ENCODE results near the gene TSC2.

TSC2 gene

DNA sequence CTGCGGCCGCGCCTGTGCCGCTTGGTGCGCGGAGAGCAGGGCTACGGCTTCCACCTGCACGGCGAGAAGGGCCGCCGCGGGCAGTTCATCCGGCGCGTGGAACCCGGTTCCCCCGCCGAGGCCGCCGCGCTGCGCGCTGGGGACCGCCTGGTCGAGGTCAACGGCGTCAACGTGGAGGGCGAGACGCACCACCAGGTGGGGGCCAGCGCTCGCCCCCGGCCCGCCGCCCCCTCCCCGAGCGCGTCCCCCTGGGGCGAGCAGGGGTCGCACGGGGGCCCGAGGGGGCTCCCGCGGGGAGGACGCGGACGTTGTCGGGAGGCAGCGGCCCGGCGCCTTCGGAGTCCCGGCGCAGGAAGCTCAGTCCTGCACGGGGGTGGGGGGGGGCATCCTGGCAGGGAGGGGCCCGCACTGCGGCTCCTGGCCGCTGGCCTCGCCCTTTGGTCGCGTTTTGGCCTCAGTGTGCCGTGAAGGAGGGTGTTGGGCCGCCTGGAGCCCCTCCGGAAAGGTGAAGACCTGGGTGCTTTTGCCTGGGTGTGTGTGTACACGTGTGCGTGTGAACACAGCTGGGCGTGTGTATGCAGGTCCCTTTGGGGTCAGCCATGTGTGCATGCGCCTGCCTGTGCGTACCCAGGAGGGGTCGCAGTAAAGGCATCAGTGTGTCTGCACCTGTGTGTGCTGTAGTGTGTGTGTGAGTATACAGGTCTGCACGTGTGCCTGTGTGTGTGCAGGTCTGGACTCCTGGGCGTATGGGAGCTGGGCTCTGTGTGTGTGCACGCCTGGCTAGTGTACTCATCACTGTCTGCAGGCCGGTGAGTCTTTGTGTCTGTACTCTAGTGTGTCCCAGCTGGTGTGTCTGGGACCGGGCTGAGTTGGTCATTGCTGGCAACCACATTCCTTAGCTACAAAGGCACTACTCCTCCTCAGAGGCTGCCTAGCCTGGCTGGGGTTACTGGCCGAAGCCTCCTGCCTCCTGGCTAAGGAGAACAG lies 20.5 kb upstream of the TSC2 start:
- TF ChIP-seq, protein P1, sequence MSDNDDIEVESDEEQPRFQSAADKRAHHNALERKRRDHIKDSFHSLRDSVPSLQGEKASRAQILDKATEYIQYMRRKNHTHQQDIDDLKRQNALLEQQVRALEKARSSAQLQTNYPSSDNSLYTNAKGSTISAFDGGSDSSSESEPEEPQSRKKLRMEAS (IDR thresholded peaks at IDR 0.05): no peak; the same call in none of the 2 replicates
- TF ChIP-seq CEBPB (IDR thresholded peaks at IDR 0.05): no peak
- TF ChIP-seq TCF12 (IDR thresholded peaks at IDR 0.05; ENCODE audit: low read depth): no peak
- TF ChIP-seq EP300 (IDR thresholded peaks at IDR 0.05; ENCODE audit: borderline replicate concordance): no peak
- no peak for TF ChIP-seq EGR1 (IDR thresholded peaks at IDR 0.05)
- TF ChIP-seq USF1 (IDR thresholded peaks at IDR 0.05): no peak

DNA sequence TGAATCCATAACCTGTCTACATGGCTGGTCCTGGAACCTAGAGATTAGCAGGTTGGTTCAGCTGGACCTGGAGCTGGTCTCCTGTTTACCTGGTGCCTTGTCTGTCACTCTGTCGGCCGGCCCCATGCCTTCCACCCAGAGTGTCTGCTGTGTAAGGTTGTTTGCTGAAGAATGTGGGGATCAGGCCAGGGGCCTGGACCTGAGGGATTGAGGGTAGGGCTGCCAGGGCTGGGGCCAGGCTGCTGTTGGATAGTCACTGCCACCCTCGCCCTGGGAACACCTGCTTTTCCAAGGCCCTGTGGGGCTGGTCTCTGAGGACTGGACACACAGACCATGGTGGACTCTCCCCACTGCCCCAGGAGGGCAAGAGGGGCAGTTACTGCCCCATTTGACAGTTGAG lies 19.6 kb upstream of the TSC2 start:
- no peak for TF ChIP-seq CEBPB (IDR thresholded peaks at IDR 0.05)
- TF ChIP-seq RAD21 (IDR thresholded peaks at IDR 0.05; ENCODE audit: low read depth): no peak
- TF ChIP-seq NFIC (IDR thresholded peaks at IDR 0.05): no peak
- no peak for TF ChIP-seq REST (IDR thresholded peaks at IDR 0.05; ENCODE audit: low read depth)
- no peak for TF ChIP-seq USF1 (IDR thresholded peaks at IDR 0.05)
- TF ChIP-seq TAF1 (IDR thresholded peaks at IDR 0.05; ENCODE audit: low read depth): no peak
- no peak for TF ChIP-seq ZBTB7A (IDR thresholded peaks at IDR 0.05; ENCODE audit: low read depth)
- no peak for TF ChIP-seq TEAD4 (IDR thresholded peaks at IDR 0.05)
- no peak for TF ChIP-seq EGR1 (IDR thresholded peaks at IDR 0.05)

- no peak for TF ChIP-seq FOXM1 (IDR thresholded peaks at IDR 0.05; ENCODE audit: borderline replicate concordance, low read depth)
- TF ChIP-seq TAF1 (IDR thresholded peaks at IDR 0.05; ENCODE audit: low read depth): no peak
- TF ChIP-seq TCF12 (IDR thresholded peaks at IDR 0.05; ENCODE audit: low read depth): peak; percentile 68
Observed at GRCh38 chr16:2028620-2029220, 19.1 kb upstream of the TSC2 start.

DNA sequence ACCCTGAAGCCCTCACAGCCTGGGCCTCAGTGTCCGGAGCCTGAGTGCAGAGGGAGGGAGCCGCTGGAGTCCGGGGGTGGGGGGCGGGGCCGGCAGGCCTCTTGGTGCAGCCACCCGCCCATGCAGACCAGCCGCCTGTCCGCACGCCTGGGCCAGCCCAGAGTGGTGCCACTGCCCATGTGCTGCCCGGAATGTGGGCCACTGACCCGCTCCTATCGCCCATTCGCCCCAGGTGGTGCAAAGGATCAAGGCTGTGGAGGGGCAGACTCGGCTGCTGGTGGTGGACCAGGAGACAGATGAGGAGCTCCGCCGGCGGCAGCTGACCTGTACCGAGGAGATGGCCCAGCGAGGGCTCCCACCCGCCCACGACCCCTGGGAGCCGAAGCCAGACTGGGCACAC lies 18.4 kb upstream of the TSC2 start:
- TF ChIP-seq TAF1 (IDR thresholded peaks at IDR 0.05; ENCODE audit: low read depth) (0 out of 2 replicates have a peak, but pooled peaks have one; percentile 23), EP300 (IDR thresholded peaks at IDR 0.05; ENCODE audit: borderline replicate concordance) (no peak; the same call in 1 of the 2 replicates), FOXM1 (IDR thresholded peaks at IDR 0.05; ENCODE audit: borderline replicate concordance, low read depth) (no peak), TEAD4 (IDR thresholded peaks at IDR 0.05) (peak; percentile 57), EGR1 (IDR thresholded peaks at IDR 0.05) (peak; percentile 85)
- TF ChIP-seq, protein P1 (IDR thresholded peaks at IDR 0.05): peak; percentile 63

GRCh38 chr16:2030036-2030435 lies 17.7 kb upstream of the TSC2 start:
- TF ChIP-seq, protein P1 (IDR thresholded peaks at IDR 0.05): peak; percentile 48
- TF ChIP-seq TEAD4 (IDR thresholded peaks at IDR 0.05): peak; percentile 4; the same call in 1 of the 2 replicates
- TF ChIP-seq ZBTB7A (IDR thresholded peaks at IDR 0.05; ENCODE audit: low read depth): peak; percentile 50; the same call in 1 of the 2 replicates
- no peak for TF ChIP-seq CEBPB (IDR thresholded peaks at IDR 0.05)
- TF ChIP-seq EP300 (IDR thresholded peaks at IDR 0.05; ENCODE audit: borderline replicate concordance): peak; percentile 42; the same call in 1 of the 2 replicates
- no peak for TF ChIP-seq NFIC (IDR thresholded peaks at IDR 0.05)
- peak; percentile 48 for TF ChIP-seq TCF12 (IDR thresholded peaks at IDR 0.05; ENCODE audit: low read depth)
- no peak for TF ChIP-seq REST (IDR thresholded peaks at IDR 0.05; ENCODE audit: low read depth)

DNA sequence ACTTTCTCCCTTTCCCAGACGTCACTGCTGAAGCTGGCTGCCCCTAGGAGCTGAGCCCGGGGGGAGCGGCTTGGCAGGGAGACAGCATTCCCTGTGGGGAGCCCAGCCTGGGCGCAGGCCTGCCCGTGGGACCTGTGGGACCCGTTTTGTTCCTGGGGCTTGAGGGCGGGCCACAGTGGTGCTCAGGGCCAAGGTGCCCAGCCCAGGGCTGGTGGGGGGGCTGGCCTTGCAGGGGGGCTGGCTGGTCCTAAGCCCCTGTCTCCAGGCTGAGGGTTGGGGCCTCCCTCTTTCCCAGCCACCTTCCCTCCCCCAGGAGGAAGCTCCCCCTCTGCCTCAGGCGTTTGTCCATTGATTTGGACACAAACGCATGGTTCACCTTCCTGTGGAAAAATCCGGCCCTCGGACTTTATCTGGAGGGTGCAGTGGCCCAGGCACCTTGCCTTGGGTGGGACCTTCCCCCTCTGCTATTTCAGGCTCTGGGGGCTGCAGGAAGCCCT lies 16.7 kb upstream of the TSC2 start:
- TF ChIP-seq, protein P1 (IDR thresholded peaks at IDR 0.05): peak; percentile 49; the same call in 1 of the 2 replicates
- TF ChIP-seq USF1 (IDR thresholded peaks at IDR 0.05) (peak; percentile 10; the same call in 1 of the 2 replicates), RAD21 (IDR thresholded peaks at IDR 0.05; ENCODE audit: low read depth) (no peak), NFIC (IDR thresholded peaks at IDR 0.05) (peak; percentile 97), CEBPB (IDR thresholded peaks at IDR 0.05) (no peak), EGR1 (IDR thresholded peaks at IDR 0.05) (no peak), TEAD4 (IDR thresholded peaks at IDR 0.05) (peak; percentile 64), YY1 (IDR thresholded peaks at IDR 0.05; ENCODE audit: low read depth) (peak; percentile 45; the same call in 1 of the 2 replicates), CREB1 (IDR thresholded peaks at IDR 0.05; ENCODE audit: low read depth) (no peak), FOXM1 (IDR thresholded peaks at IDR 0.05; ENCODE audit: borderline replicate concordance, low read depth) (peak; percentile 46; the same call in 1 of the 2 replicates), TAF1 (IDR thresholded peaks at IDR 0.05; ENCODE audit: low read depth) (no peak), EP300 (IDR thresholded peaks at IDR 0.05; ENCODE audit: borderline replicate concordance) (peak; percentile 79), TCF12 (IDR thresholded peaks at IDR 0.05; ENCODE audit: low read depth) (peak; percentile 92), ZBTB7A (IDR thresholded peaks at IDR 0.05; ENCODE audit: low read depth) (peak; percentile 81)
